Glutamatergic neuron (in vitro differentiated cells): ENCODE results near the gene ATP10B. TPM values are rescaled to one million over a fixed set of nuclear protein-coding genes. Genes with fewer than 3 reads are reported as not detected.

ENCODE experiments used
- DNase-seq: peaks from one replicate; pipeline ENCODE4 v3.0.0; 2022
- H3K27ac Mint-ChIP-seq: one replicate; pipeline ENCODE4 v1.8.0; 2020; ENCODE audit warnings: mild to moderate bottlenecking, mixed read lengths, inconsistent platforms; ENCODE audit not compliant: unreplicated experiment
- H3K27me3 Mint-ChIP-seq: one replicate; pipeline ENCODE4 v1.8.0; 2020; ENCODE audit warnings: mild to moderate bottlenecking, moderate library complexity, mixed read lengths, inconsistent platforms; ENCODE audit not compliant: unreplicated experiment
- H3K36me3 Mint-ChIP-seq: one replicate; pipeline ENCODE4 v1.8.0; 2020; ENCODE audit warnings: mild to moderate bottlenecking, mixed read lengths, inconsistent platforms; ENCODE audit not compliant: unreplicated experiment
- H3K4me1 Mint-ChIP-seq: one replicate; pipeline ENCODE4 v1.8.0; 2020; ENCODE audit warnings: mild to moderate bottlenecking, low read depth, mixed read lengths, inconsistent platforms; ENCODE audit not compliant: unreplicated experiment
- H3K4me3 Mint-ChIP-seq: one replicate; pipeline ENCODE4 v1.8.0; 2020; ENCODE audit warnings: mild to moderate bottlenecking, mixed read lengths, inconsistent platforms; ENCODE audit not compliant: unreplicated experiment
- H3K9me3 Mint-ChIP-seq: one replicate; pipeline ENCODE4 v1.8.0; 2020; ENCODE audit warnings: mild to moderate bottlenecking, moderate library complexity, mixed read lengths, inconsistent platforms; ENCODE audit not compliant: unreplicated experiment
- CTCF ChIP-seq: fragments of 200-600 bp; sonication (generic); IDR thresholded peaks from one replicate; pipeline ENCODE4 v1.5.0; 2021; ENCODE audit not compliant: partially characterized antibody, unreplicated experiment
- total RNA-seq: library from RNA; stranded (reverse); fragmentation: NEBNext Ultra II Directional; extraction: Animal tissue kit (Norgen Biotek cat#: 25700); gene quantifications from one replicate; pipeline ENCODE4 v1.2.1, GENCODE V29; 2021; ENCODE audit not compliant: unreplicated experiment

ATP10B gene
- total RNA-seq, 1 donor from 2014 or later, result not detected

- Mint-ChIP-seq H3K27me3 (peaks cover 4% of the 10 kb centered on the region), H3K4me3 (no peak overlapping the region), H3K4me1 (no peaks in the 10 kb centered on the region), H3K9me3 (no peaks in the 10 kb centered on the region), H3K27ac (no peak overlapping the region), H3K36me3 (no peaks in the 10 kb centered on the region)
- no peak for DNase-seq
- no peak for TF ChIP-seq CTCF
These were observed 295.9 kb downstream of the ATP10B start for GRCh38 chr5:160555971-160556631.

GRCh38 chr5:160555581-160555970, 296.4 kb downstream of the ATP10B start:
- no peaks in the 10 kb centered on the region for H3K9me3 Mint-ChIP-seq
- no peak for DNase-seq
- no peak overlapping the region for H3K27ac Mint-ChIP-seq

GRCh38 chr5:160550075-160550474, 301.9 kb downstream of the ATP10B start:
- no peak for TF ChIP-seq CTCF
- DNase-seq, result no peak
- Mint-ChIP-seq H3K9me3 (no peaks in the 10 kb centered on the region), H3K4me1 (no peaks in the 10 kb centered on the region), H3K4me3 (no peak overlapping the region), H3K27me3 (peaks cover 1% of the 10 kb centered on the region), H3K27ac (no peak overlapping the region), H3K36me3 (no peaks in the 10 kb centered on the region)

More at GRCh38 chr5:160555581-160555970, 296.4 kb downstream of the ATP10B start:
- TF ChIP-seq CTCF, result no peak
- Mint-ChIP-seq H3K27me3 (peaks cover 4% of the 10 kb centered on the region), H3K36me3 (no peaks in the 10 kb centered on the region), H3K4me1 (no peaks in the 10 kb centered on the region), H3K4me3 (no peak overlapping the region)

GRCh38 chr5:160548949-160549645, 302.9 kb downstream of the ATP10B start:
- H3K27me3 Mint-ChIP-seq, result peaks cover 1% of the 10 kb centered on the region
- H3K4me3 Mint-ChIP-seq, result no peak overlapping the region
- no peaks in the 10 kb centered on the region for H3K4me1 Mint-ChIP-seq
- TF ChIP-seq CTCF, result no peak
- DNase-seq, result no peak
- no peaks in the 10 kb centered on the region for H3K9me3 Mint-ChIP-seq
- no peak overlapping the region for H3K27ac Mint-ChIP-seq
- no peaks in the 10 kb centered on the region for H3K36me3 Mint-ChIP-seq

GRCh38 chr5:160547872-160548271, 304.1 kb downstream of the ATP10B start:
- Mint-ChIP-seq H3K4me1 (no peaks in the 10 kb centered on the region), H3K27ac (no peak overlapping the region), H3K9me3 (no peaks in the 10 kb centered on the region), H3K27me3 (no peaks in the 10 kb centered on the region), H3K4me3 (no peak overlapping the region), H3K36me3 (no peaks in the 10 kb centered on the region)
- no peak for TF ChIP-seq CTCF
- DNase-seq, result no peak
